Measurements from ENCODE around the gene NADSYN1.

Gene NADSYN1

GRCh38 chr11:71451596-71452198 lies 1.3 kb upstream of the NADSYN1 start:
- no peak for DNase-seq (ENCODE audit: low read depth)

- DNase-seq (ENCODE audit: low read depth): no peak
Observed at GRCh38 chr11:71452199-71453036, 585 bp upstream of the NADSYN1 start.

GRCh38 chr11:71453918-71454304 lies 908 bp downstream of the NADSYN1 start:
- no peak for DNase-seq (ENCODE audit: low read depth)

- no peak for DNase-seq (ENCODE audit: low read depth)
Observed at GRCh38 chr11:71454470-71455113, 1.6 kb downstream of the NADSYN1 start.

GRCh38 chr11:71456294-71456693 lies 3.3 kb downstream of the NADSYN1 start:
- no peak for DNase-seq (ENCODE audit: low read depth)

GRCh38 chr11:71456831-71457230 lies 3.8 kb downstream of the NADSYN1 start:
- no peak for DNase-seq (ENCODE audit: low read depth)

GRCh38 chr11:71458146-71459070 lies 5.4 kb downstream of the NADSYN1 start:
- DNase-seq (ENCODE audit: low read depth): no peak

GRCh38 chr11:71459076-71459766 lies 6.2 kb downstream of the NADSYN1 start:
- DNase-seq (ENCODE audit: low read depth): no peak

GRCh38 chr11:71459767-71460320 lies 6.8 kb downstream of the NADSYN1 start:
- no peak for DNase-seq (ENCODE audit: low read depth)

- DNase-seq (ENCODE audit: low read depth): no peak
Observed at GRCh38 chr11:71461696-71462095, 8.7 kb downstream of the NADSYN1 start.

GRCh38 chr11:71462726-71463125 lies 9.7 kb downstream of the NADSYN1 start:
- DNase-seq (ENCODE audit: low read depth): no peak

GRCh38 chr11:71463331-71464211 lies 10.6 kb downstream of the NADSYN1 start:
- DNase-seq (ENCODE audit: low read depth): no peak

GRCh38 chr11:71465054-71465453 lies 12.1 kb downstream of the NADSYN1 start:
- DNase-seq (ENCODE audit: low read depth): no peak

- DNase-seq (ENCODE audit: low read depth): no peak
Observed at GRCh38 chr11:71466358-71466757, 13.4 kb downstream of the NADSYN1 start.

GRCh38 chr11:71467164-71467563 lies 14.2 kb downstream of the NADSYN1 start:
- DNase-seq (ENCODE audit: low read depth): no peak

GRCh38 chr11:71470946-71471345 lies 17.9 kb downstream of the NADSYN1 start:
- no peak for DNase-seq (ENCODE audit: low read depth)

GRCh38 chr11:71472357-71472885 lies 19.4 kb downstream of the NADSYN1 start:
- DNase-seq (ENCODE audit: low read depth): no peak

- DNase-seq (ENCODE audit: low read depth): no peak
Observed at GRCh38 chr11:71472941-71473792, 20.2 kb downstream of the NADSYN1 start.

GRCh38 chr11:71473793-71474080 lies 20.7 kb downstream of the NADSYN1 start:
- DNase-seq (ENCODE audit: low read depth): no peak
